PC-9 (cell line): ENCODE results near the gene MAPK12.

Experiments
- CTCF ChIP-seq: fragments of 200-600 bp; sonication (generic); conservative IDR thresholded peaks from 2 replicates; pipeline ENCODE4 v1.6.1; 2017; ENCODE audit warnings: mixed run types, antibody characterized with exemption, mild to moderate bottlenecking, moderate library complexity
- EZH2 ChIP-seq: fragments of 200-600 bp; sonication (generic); IDR thresholded peaks from 2 replicates; pipeline ENCODE4 v1.8.0; 2017; ENCODE audit warnings: antibody characterized with exemption, low read depth

- TF ChIP-seq CTCF (no peak), EZH2 (no peak)
These were observed 52.3 kb downstream of the MAPK12 start for GRCh38 chr22:50208939-50209892.
